ENCODE measurements around the gene PAPSS1. TPM values are rescaled to one million over a fixed set of nuclear protein-coding genes. Genes with fewer than 3 reads are reported as not detected.

Gene PAPSS1
- total and polyA plus RNA-seq, 2 of the 8 experiments (the other 6 are each of a cell fraction or from before 2014, with no cell fraction given): 79.2 to 98.5 TPM

GRCh38 chr4:107734120-107734519 is 14.1 kb upstream of the PAPSS1 start:
- peak overlapping the region in 1 of 2 experiments; percentile 15; a peak in 1 of 4 replicates for H3K4me2 ChIP-seq (ENCODE audit: insufficient read depth in 1 of 2, low read depth in 2 of 2, low read length in 2 of 2)
- H4K5ac ChIP-seq (ENCODE audit: insufficient read length, low read depth, low read length): no peak overlapping the region
- no peak overlapping the region for H3K23ac ChIP-seq (ENCODE audit: insufficient read length)
- H2BK5ac ChIP-seq (ENCODE audit: low read depth, low read length): no peak overlapping the region
- no peak overlapping the region for H2AK5ac ChIP-seq (ENCODE audit: low read depth, low read length)
- no peak overlapping the region for H3K27ac ChIP-seq (ENCODE audit: low read depth, low read length)
- FAIRE-seq: no peak
- no peak overlapping the region for H2BK20ac ChIP-seq (ENCODE audit: low read length)
- ChIA-PET CTCF (ENCODE audit: partially characterized antibody) (interaction anchor here (0.6 to 4.5 kb wide), 22 partner anchors 10 to 367 kb away, joined by 3 to 32 read pairs (median 4); partner anchors contain the start of gene PAPSS1), POLR2A (ENCODE audit: partially characterized antibody) (interaction anchor here (1.2 kb wide), 1 partner anchor 18 kb away, joined by 3 read pairs; no protein-coding TSS in a partner anchor)
- peaks cover 0 to 13% (median 6%) of the 10 kb centered on the region in 4 experiments; a peak in 5 of 7 replicates for H3K4me1 ChIP-seq (replicated peaks in 1 of 4; ENCODE audit: control insufficient read depth in 3 of 4, insufficient read depth in 4 of 4, low read length in 3 of 4)
- H3K4me3 ChIP-seq (ENCODE audit: extremely low read depth in 1 of 4, insufficient read depth in 2 of 4, low read depth in 3 of 4, low read length in 4 of 4): no peak overlapping the region
- H4K20me1 ChIP-seq (replicated peaks in 1 of 2; ENCODE audit: control insufficient read depth in 1 of 2, insufficient read depth in 2 of 2, low read length in 2 of 2): no peaks in the 10 kb centered on the region
- H3K27me3 ChIP-seq (replicated peaks in 1 of 4; ENCODE audit: control insufficient read depth in 3 of 4, extremely low read depth in 1 of 4, insufficient read depth in 3 of 4, low read length in 3 of 4): peaks cover 8 to 34% (median 16%) of the 10 kb centered on the region in 4 experiments; a peak in 5 of 7 replicates
- no peak overlapping the region for H3K14ac ChIP-seq (ENCODE audit: insufficient read length)
- no peak overlapping the region for H4K8ac ChIP-seq (ENCODE audit: extremely low read depth, insufficient read depth, low read length)
- H2BK15ac ChIP-seq (ENCODE audit: low read length): no peak overlapping the region
- H3K23me2 ChIP-seq (ENCODE audit: low read depth, low read length): no peaks in the 10 kb centered on the region
- H3K18ac ChIP-seq (ENCODE audit: extremely low read depth, low read length): no peak overlapping the region
- H2BK12ac ChIP-seq (ENCODE audit: low read depth, low read length): no peak overlapping the region
- no peak overlapping the region for H2BK120ac ChIP-seq (replicated peaks; ENCODE audit: low read depth, low read length)
- TF ChIP-seq HDAC6 (IDR thresholded peaks at IDR 0.05; ENCODE audit: low read depth, low read length) (no peak), ZNF274 (IDR thresholded peaks at IDR 0.05; ENCODE audit: borderline replicate concordance, extremely low read depth, low read length) (no peak), ASH2L (IDR thresholded peaks at IDR 0.05; ENCODE audit: low read length) (no peak), RAD21 (IDR thresholded peaks at IDR 0.05 in 1 of 2, conservative IDR thresholded peaks at IDR 0.05 in 1 of 2; ENCODE audit: low read depth in 2 of 2, low read length in 2 of 2) (peak; percentile 31 to 45; a peak in 3 of 4 replicates), CTCF (IDR thresholded peaks at IDR 0.05; ENCODE audit: control extremely low read depth in 1 of 3, insufficient read depth in 1 of 3, low read depth in 1 of 3, low read length in 3 of 3) (peak; percentile 44 to 55 (median 53)), POU5F1 (IDR thresholded peaks at IDR 0.05; ENCODE audit: low read depth, low read length) (no peak), USF2 (IDR thresholded peaks at IDR 0.05; ENCODE audit: low read length) (no peak), MAFK (IDR thresholded peaks at IDR 0.05; ENCODE audit: low read depth, low read length) (no peak)
- H2AFZ ChIP-seq (ENCODE audit: low read length): no peak overlapping the region
- peak in 1 of 2 experiments; percentile 51 for DNase-seq (ENCODE audit: low read depth in 1 of 2, low spot score in 2 of 2)
- H3K79me2 ChIP-seq (ENCODE audit: control insufficient read depth in 1 of 2, insufficient read depth in 2 of 2, low read length in 2 of 2): no peaks in the 10 kb centered on the region
- no peak overlapping the region for H4K91ac ChIP-seq (replicated peaks; ENCODE audit: insufficient read length, low read length)
- no peak overlapping the region for H3K56ac ChIP-seq (replicated peaks; ENCODE audit: insufficient read length, low read depth, low read length)
- H3K36me3 ChIP-seq (ENCODE audit: control insufficient read depth in 2 of 4, insufficient read depth in 4 of 4, low read length in 3 of 4): no peaks in the 10 kb centered on the region
- H3K79me1 ChIP-seq (ENCODE audit: low read depth, low read length): no peaks in the 10 kb centered on the region
- no peak overlapping the region for H3K4ac ChIP-seq (replicated peaks; ENCODE audit: insufficient read length, low read depth, low read length)
- no peak overlapping the region for H3K9ac ChIP-seq (replicated peaks in 1 of 4; ENCODE audit: extremely low read depth in 1 of 4, low read depth in 3 of 4, low read length in 3 of 4)
- WGBS, 2 experiments (ENCODE audit: extremely low coverage in 1 of 2, insufficient coverage in 1 of 2, insufficient read length in 1 of 2, insufficient replicate concordance in 2 of 2, low coverage in 1 of 2, low lambda C conversion rate in 2 of 2, missing lambda C conversion rate in 1 of 2): 9% methylated on average over 3 of the region's 3 CpGs; no CpG with 5 or more reads in 1 of the 2 experiments
- H3K9me3 ChIP-seq (ENCODE audit: insufficient read depth in 2 of 2, low read depth in 1 of 2, low read length in 1 of 2): no peaks in the 10 kb centered on the region

Measured in H1 (cell line).